K562 (cell line): ENCODE data around the gene HOXB6. TPM values are rescaled to one million over a fixed set of nuclear protein-coding genes. Genes with fewer than 3 reads are reported as not detected.

Experiments
- ATF3 ChIP-seq, 2 experiments: fragments of 450-650 bp in 1 of 2; sonication (generic) in 1 of 2; formaldehyde crosslinking in 1 of 2; IDR thresholded peaks in 1 of 2; conservative IDR thresholded peaks in 1 of 2; 2 replicates each; pipeline versions ENCODE4 v1.6.1 to v1.8.1; 2016 to 2023; ENCODE audit warnings: mild to moderate bottlenecking in 2 of 2, moderate library complexity in 2 of 2, inconsistent platforms in 1 of 2, missing genetic modification reagents in 1 of 2
- BCLAF1 ChIP-seq, 2 experiments: fragments of 450-650 bp in 1 of 2; IDR thresholded peaks; 2 replicates each; pipeline ENCODE4 v1.6.1; 2011 to 2017; ENCODE audit warnings: low read depth in 2 of 2, antibody characterized with exemption in 1 of 2, borderline replicate concordance in 1 of 2, low read length in 1 of 2, mild to moderate bottlenecking in 1 of 2, mixed read lengths in 1 of 2; ENCODE audit not compliant: control insufficient read depth in 1 of 2
- CGGBP1 ChIP-seq: fragments of 250-450 bp; sonication (Bioruptor Pico); IDR thresholded peaks from 2 replicates; pipeline ENCODE4 v1.9.0; 2021; ENCODE audit warnings: mild to moderate bottlenecking
- E4F1 ChIP-seq: fragments of 250-450 bp; sonication (Bioruptor Pico); IDR thresholded peaks from 2 replicates; pipeline ENCODE4 v1.5.0; 2021; ENCODE audit warnings: mild to moderate bottlenecking, borderline replicate concordance
- EP300 ChIP-seq: IDR thresholded peaks from 2 replicates; pipeline ENCODE4 v1.6.1; 2012; ENCODE audit warnings: low read length, improper control_type of control experiment
- HDAC8 ChIP-seq: fragments of 450-650 bp; IDR thresholded peaks from 2 replicates; pipeline ENCODE4 v1.6.1; 2016; ENCODE audit warnings: mild to moderate bottlenecking, missing genetic modification characterization, moderate library complexity, missing compliant biosample characterization
- HIVEP1 ChIP-seq: fragments of 250-450 bp; sonication (Bioruptor Pico); IDR thresholded peaks from 2 replicates; pipeline ENCODE4 v1.4.0; 2020; ENCODE audit warnings: mild to moderate bottlenecking
- IFI16 ChIP-seq: fragments of 250-450 bp; sonication (Bioruptor Pico); IDR thresholded peaks from 2 replicates; pipeline ENCODE4 v2.1.2; 2022; ENCODE audit warnings: mild to moderate bottlenecking, inconsistent platforms
- KLF6 ChIP-seq: fragments of 250-450 bp; sonication (Bioruptor Pico); IDR thresholded peaks from 2 replicates; pipeline ENCODE4 v1.4.0; 2020; ENCODE audit warnings: mild to moderate bottlenecking, moderate library complexity, borderline replicate concordance
- MBD2 ChIP-seq: sonication (generic); IDR thresholded peaks from 2 replicates; pipeline ENCODE4 v1.6.1; 2016; ENCODE audit warnings: low read depth, borderline replicate concordance
- POU5F1 ChIP-seq: fragments of 150-350 bp; IDR thresholded peaks from 2 replicates; pipeline ENCODE4 v1.6.1; 2014; ENCODE audit warnings: borderline replicate concordance, low read length, low read depth, mild to moderate bottlenecking; ENCODE audit not compliant: partially characterized antibody
- SAFB2 ChIP-seq: fragments of 200-400 bp; formaldehyde crosslinking; IDR thresholded peaks from 2 replicates; pipeline ENCODE4 v1.6.1; 2018; ENCODE audit warnings: borderline replicate concordance, low read length, low read depth, moderate library complexity; ENCODE audit not compliant: severe bottlenecking
- SLC30A9 ChIP-seq: fragments of 250-450 bp; sonication (Bioruptor Pico); IDR thresholded peaks from 2 replicates; pipeline ENCODE4 v1.8.0; 2022; ENCODE audit warnings: mild to moderate bottlenecking, moderate library complexity
- TARDBP ChIP-seq: fragments of 450-650 bp; IDR thresholded peaks from 2 replicates; pipeline ENCODE4 v1.6.1; 2016
- UBTF ChIP-seq, 2 experiments: IDR thresholded peaks; 2 replicates each; pipeline ENCODE4 v1.6.1; 2012; ENCODE audit warnings: improper control_type of control experiment in 2 of 2, low read depth in 2 of 2, low read length in 2 of 2, borderline replicate concordance in 1 of 2
- ZNF217 ChIP-seq: sonication (generic); formaldehyde crosslinking; IDR thresholded peaks from 2 replicates; pipeline ENCODE4 v1.8.0; 2022; ENCODE audit warnings: mild to moderate bottlenecking, missing genetic modification reagents
- ZNF830 ChIP-seq: fragments of 250-450 bp; sonication (Bioruptor Pico); IDR thresholded peaks from 2 replicates; pipeline ENCODE4 v1.5.0; 2021; ENCODE audit warnings: mild to moderate bottlenecking
- polyA plus RNA-seq, 8 experiments: library from polyadenylated mRNA; depleted of rRNA in 4 of 8; stranded (reverse) in 5 of 8; unstranded in 3 of 8; fragments of >200 nt; fragmentation: Nextera tagmentation in 2 of 8; fragmentation: Illumina TruSeq in 1 of 8; extraction: Ambion mirVana in 2 of 8; extraction: Trizol in 1 of 8; gene quantifications; 2 replicates each; pipeline versions ENCODE4 v1.2.1 to v1.2.3, GENCODE V29; 2011 to 2014; ENCODE audit warnings: inconsistent platforms in 1 of 8, missing spikeins in 1 of 8
- total RNA-seq, 7 experiments: library from RNA; depleted of rRNA in 6 of 7; stranded (reverse); fragments of >200 nt in 6 of 7; fragmentation: Illumina TruSeq in 2 of 7; extraction: Trizol in 2 of 7; gene quantifications; 2 replicates each; pipeline versions ENCODE4 v1.2.1 to v1.2.3, GENCODE V29; 2011 to 2021; ENCODE audit warnings: low replicate concordance in 1 of 7

The HOXB6 gene
- total and polyA plus RNA-seq, 9 of the 15 experiments (the other 6 are each of a cell fraction or from before 2014, with no cell fraction given): 1.2 to 14.8 (median 4.9) TPM

- TF ChIP-seq UBTF (IDR thresholded peaks at IDR 0.05; ENCODE audit: borderline replicate concordance in 1 of 2, low read depth in 2 of 2, low read length in 2 of 2): peak; percentile 79 to 95; a peak in 3 of 4 replicates
- no peak for TF ChIP-seq SLC30A9
- peak; percentile 82 for TF ChIP-seq EP300
- TF ChIP-seq ZNF830: no peak
- peak; percentile 9; the same call in 1 of the 2 replicates for TF ChIP-seq ATF3 (IDR thresholded peaks at IDR 0.05)
- TF ChIP-seq ATF3 (CRISPR knock-in tag; conservative IDR thresholded peaks at IDR 0.05): no peak
- TF ChIP-seq SAFB2: no peak
- TF ChIP-seq ZNF217 (CRISPR knock-in tag): no peak
- no peak; the same call in 1 of the 2 replicates for TF ChIP-seq KLF6
- no peak for TF ChIP-seq HIVEP1
- TF ChIP-seq HDAC8: peak; percentile 54; the same call in 1 of the 2 replicates
- 0 out of 2 replicates have a peak, but pooled peaks have one; percentile 25 for TF ChIP-seq E4F1 (CRISPR knock-in tag)
- TF ChIP-seq IFI16 (CRISPR knock-in tag): no peak
- no peak for TF ChIP-seq POU5F1
- TF ChIP-seq MBD2: peak; percentile 49; the same call in 1 of the 2 replicates
- TF ChIP-seq CGGBP1 (CRISPR knock-in tag): no peak
- TF ChIP-seq BCLAF1 (IDR thresholded peaks at IDR 0.05; ENCODE audit: borderline replicate concordance in 1 of 2, control insufficient read depth in 1 of 2, low read depth in 2 of 2, low read length in 1 of 2): no peak; a peak in 1 of 4 replicates
- no peak for TF ChIP-seq TARDBP
Observed at GRCh38 chr17:48630925-48631692, 26.3 kb upstream of the HOXB6 start (continued).
